ENCODE data around the gene MICAL2. TPM values are rescaled to one million over a fixed set of nuclear protein-coding genes. Genes with fewer than 3 reads are reported as not detected.

The MICAL2 gene
- total RNA-seq, 1 donor from 2014 or later = 237 TPM

DNA sequence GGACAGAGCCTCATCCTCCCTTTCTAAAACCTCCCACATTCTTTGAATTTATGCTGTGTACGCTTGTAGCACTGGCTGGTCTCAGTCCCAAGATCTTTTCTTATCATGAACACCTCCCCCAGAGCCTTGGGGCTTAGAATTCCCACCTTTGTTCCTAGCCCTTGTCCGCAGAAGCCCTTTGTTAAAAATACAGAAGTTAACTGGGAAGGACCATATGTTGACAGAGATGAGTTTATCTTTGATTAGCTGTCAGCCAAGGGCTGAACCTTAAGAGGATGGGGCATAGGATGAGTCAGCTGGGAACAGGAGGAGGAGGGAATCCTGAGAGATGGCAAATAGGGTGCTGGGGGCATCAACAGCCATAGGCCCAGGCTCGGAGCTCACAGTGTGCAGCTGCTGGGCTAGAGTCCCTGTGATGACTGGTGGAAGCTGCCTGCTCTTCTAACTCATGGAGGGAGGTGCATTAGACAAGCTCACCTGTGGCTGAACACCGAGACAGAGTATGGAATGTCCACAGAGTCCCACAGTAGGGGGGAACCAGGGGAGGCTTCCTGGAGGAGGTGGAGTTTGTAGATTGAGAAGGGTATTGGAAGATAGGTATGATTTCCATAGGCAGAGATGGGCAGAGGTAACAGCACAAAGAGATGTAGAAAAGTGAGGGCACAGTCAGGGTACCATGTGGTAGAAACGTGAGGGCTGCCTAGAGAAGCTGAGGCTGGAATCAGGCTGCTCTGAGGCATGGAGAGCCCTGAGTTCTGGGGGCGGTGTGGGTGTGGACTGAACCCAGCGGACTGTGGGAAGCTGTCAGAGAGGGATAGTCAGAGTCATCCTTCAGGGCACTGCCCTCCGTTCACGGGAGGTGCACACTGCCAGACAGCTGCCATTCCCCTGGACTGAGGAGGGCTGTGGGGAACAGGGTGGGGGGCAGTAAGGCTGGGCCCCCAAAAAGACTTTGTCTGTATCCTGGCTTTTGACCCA is 9.9 kb downstream of the MICAL2 start:
- H3K4me3 ChIP-seq = peak overlapping the region; percentile 15 to 20
- no peaks in the 10 kb centered on the region for H3K27me3 ChIP-seq
- intact Hi-C loops (cut with DNase I) = loop anchor here (2.0 to 5.0 kb wide), 2 partner anchors 16 to 117 kb away; no protein-coding TSS in a partner anchor
- peaks cover 22 to 89% of the 10 kb centered on the region in 2 donors for H3K4me1 ChIP-seq
- no peak for DNase-seq (ENCODE audit: low spot score in 2 of 2)
- H3K9me3 ChIP-seq = no peaks in the 10 kb centered on the region
- peak overlapping the region; percentile 92 to 93 for H3K27ac ChIP-seq
- TF ChIP-seq, protein P1, sequence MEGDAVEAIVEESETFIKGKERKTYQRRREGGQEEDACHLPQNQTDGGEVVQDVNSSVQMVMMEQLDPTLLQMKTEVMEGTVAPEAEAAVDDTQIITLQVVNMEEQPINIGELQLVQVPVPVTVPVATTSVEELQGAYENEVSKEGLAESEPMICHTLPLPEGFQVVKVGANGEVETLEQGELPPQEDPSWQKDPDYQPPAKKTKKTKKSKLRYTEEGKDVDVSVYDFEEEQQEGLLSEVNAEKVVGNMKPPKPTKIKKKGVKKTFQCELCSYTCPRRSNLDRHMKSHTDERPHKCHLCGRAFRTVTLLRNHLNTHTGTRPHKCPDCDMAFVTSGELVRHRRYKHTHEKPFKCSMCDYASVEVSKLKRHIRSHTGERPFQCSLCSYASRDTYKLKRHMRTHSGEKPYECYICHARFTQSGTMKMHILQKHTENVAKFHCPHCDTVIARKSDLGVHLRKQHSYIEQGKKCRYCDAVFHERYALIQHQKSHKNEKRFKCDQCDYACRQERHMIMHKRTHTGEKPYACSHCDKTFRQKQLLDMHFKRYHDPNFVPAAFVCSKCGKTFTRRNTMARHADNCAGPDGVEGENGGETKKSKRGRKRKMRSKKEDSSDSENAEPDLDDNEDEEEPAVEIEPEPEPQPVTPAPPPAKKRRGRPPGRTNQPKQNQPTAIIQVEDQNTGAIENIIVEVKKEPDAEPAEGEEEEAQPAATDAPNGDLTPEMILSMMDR (IDR thresholded peaks at IDR 0.05) = no peak
- H3K36me3 ChIP-seq = peaks cover 9 to 24% of the 10 kb centered on the region in 2 donors

DNA sequence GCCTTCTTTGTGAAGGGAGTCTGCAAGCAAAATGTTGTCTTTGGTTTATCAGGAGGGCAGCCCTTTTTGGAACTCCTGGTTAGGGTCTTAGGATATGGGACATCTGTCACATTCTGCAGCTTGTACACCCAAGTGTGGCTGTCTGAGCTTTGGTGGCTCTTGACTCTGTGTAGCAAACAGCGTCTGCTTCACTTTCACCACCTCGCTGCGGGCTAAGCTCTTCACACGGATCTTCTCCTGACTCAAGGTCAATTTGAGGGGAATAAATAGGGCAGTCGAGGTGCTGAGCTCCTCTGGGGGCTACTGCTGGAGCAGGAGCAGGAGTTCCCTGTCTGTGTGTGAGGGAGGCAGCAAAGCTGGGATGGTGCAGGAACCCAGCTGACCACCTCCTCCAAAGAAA is 10.6 kb downstream of the MICAL2 start:
- Histone ChIP-seq H3K27ac (peak overlapping the region; percentile 92 to 93), H3K36me3 (peaks cover 11 to 25% of the 10 kb centered on the region in 2 donors), H3K4me3 (peak overlapping the region in 1 of 2 donors; percentile 15), H3K4me1 (peaks cover 27 to 94% of the 10 kb centered on the region in 2 donors), H3K27me3 (no peaks in the 10 kb centered on the region), H3K9me3 (no peaks in the 10 kb centered on the region)
- DNase-seq (ENCODE audit: low spot score in 2 of 2) = no peak
- intact Hi-C loops (cut with DNase I) = loop anchor here (2.0 to 5.0 kb wide), 2 partner anchors 16 to 116 kb away; no protein-coding TSS in a partner anchor
- TF ChIP-seq, protein P1 (IDR thresholded peaks at IDR 0.05) = no peak

DNA sequence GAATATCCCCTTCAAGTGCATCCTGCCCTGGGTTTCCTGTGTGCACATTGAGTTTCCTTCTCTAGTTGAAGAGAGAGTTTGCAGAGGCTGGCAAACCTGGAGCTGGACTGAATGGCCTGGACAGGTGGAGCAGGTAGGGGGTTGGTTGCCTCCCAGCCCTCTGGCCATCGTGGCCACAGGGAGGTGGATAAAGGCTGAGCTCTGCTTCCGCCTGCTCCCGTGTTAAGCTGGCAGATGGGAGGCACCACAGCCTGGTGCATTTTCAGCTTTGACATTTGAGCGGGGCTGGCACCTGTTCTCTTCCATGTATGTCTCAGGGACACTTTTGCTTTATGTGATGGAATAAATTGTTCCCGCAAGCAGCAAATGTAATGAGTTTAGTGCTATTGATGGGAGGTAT is 11.1 kb downstream of the MICAL2 start:
- peaks cover 11 to 29% of the 10 kb centered on the region in 2 donors for H3K36me3 ChIP-seq
- peaks cover 29 to 94% of the 10 kb centered on the region in 2 donors for H3K4me1 ChIP-seq
- DNase-seq (ENCODE audit: low spot score in 2 of 2) = peak in 1 of 2 donors; percentile 2
- H3K27ac ChIP-seq = peak overlapping the region; percentile 71 to 92
- H3K27me3 ChIP-seq = no peaks in the 10 kb centered on the region
- peak overlapping the region in 1 of 2 donors; percentile 15 for H3K4me3 ChIP-seq
- H3K9me3 ChIP-seq = no peaks in the 10 kb centered on the region
- TF ChIP-seq, protein P1 (IDR thresholded peaks at IDR 0.05) = no peak
- intact Hi-C loops (cut with DNase I) = loop anchor here (2.0 to 5.0 kb wide), 2 partner anchors 15 to 116 kb away; no protein-coding TSS in a partner anchor

DNA sequence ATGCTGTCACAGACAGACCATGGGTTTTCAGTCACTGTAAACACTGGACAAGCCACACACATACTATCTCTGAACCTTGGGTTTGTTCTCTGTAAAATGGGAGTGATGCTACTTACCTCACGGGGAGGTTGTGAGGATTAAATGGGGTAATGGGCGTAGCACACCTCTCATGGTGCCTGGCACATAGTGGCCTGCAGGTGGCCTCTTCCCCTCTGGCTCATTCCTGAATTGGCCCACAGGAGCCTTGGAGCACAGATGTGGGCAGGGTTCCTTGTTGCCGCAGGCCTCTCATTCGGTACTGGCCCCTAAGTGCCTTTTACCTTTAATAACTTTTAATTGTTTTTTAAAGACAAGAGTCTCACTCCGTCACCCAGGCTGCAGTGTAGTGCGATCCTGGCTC is 11.7 kb downstream of the MICAL2 start:
- TF ChIP-seq, protein P1 (IDR thresholded peaks at IDR 0.05) = peak; percentile 58 to 65 (median 61)
- Histone ChIP-seq H3K27me3 (no peaks in the 10 kb centered on the region), H3K9me3 (no peaks in the 10 kb centered on the region), H3K36me3 (peaks cover 11 to 29% of the 10 kb centered on the region in 2 donors), H3K27ac (peak overlapping the region; percentile 71 to 92), H3K4me3 (peak overlapping the region in 1 of 2 donors; percentile 14), H3K4me1 (peaks cover 33 to 93% of the 10 kb centered on the region in 2 donors)
- peak in 1 of 2 donors; percentile 4 for DNase-seq (ENCODE audit: low spot score in 2 of 2)
- intact Hi-C loops (cut with DNase I) = loop anchor here (5.0 kb wide), 1 partner anchor 115 kb away; no protein-coding TSS in a partner anchor

DNA sequence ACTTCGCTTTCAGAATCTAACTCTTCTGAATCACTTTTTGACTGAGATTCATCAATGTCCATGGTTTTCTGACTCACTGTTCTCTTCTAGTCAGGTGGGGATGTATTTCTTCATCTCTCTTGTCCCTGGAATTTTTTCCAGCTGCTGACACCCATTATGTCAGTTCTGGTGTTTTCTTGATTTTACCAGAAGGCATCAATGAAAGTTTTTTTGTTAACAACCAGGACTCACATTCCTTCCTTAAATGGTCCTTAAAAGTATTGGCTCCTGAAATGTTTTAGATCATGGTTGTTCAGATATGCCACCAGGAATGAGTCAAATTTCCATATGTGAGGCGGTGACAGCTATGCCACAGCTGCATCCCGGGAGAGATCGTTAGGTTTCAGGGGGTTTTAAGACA is 12.9 kb downstream of the MICAL2 start:
- H3K36me3 ChIP-seq = peaks cover 11 to 26% of the 10 kb centered on the region in 2 donors
- intact Hi-C loops (cut with DNase I) = loop anchor here (5.0 kb wide), 1 partner anchor 114 kb away; no protein-coding TSS in a partner anchor
- TF ChIP-seq, protein P1 (IDR thresholded peaks at IDR 0.05) = no peak
- H3K4me1 ChIP-seq = peaks cover 33 to 88% of the 10 kb centered on the region in 2 donors
- DNase-seq (ENCODE audit: low spot score in 2 of 2) = no peak
- H3K27ac ChIP-seq = peak overlapping the region; percentile 30 to 92
- no peaks in the 10 kb centered on the region for H3K9me3 ChIP-seq
- H3K27me3 ChIP-seq = no peaks in the 10 kb centered on the region
- peak overlapping the region in 1 of 2 donors; percentile 12 for H3K4me3 ChIP-seq

All from ascending aorta (tissue), 2 donors.